Liver (tissue), 9 donors: ENCODE measurements around the gene STX1A. TPM values are rescaled to one million over a fixed set of nuclear protein-coding genes. Genes with fewer than 3 reads are reported as not detected.
"Not testable (repeated sequence)": the region's sequence is repeated elsewhere in the genome, so short reads cannot be mapped to it uniquely, and the experiment has no call there.

Experiments
- DNase-seq: peaks from one replicate; pipeline ENCODE4 v3.0.0-alpha.2; 2017; ENCODE audit warnings: low spot score
- H3K27ac ChIP-seq, 2 donors: one replicate each; pipeline ENCODE4 v1.7.0; 2013; ENCODE audit warnings: inconsistent platforms in 2 of 2, low read length in 2 of 2, control low read depth in 1 of 2, low read depth in 1 of 2, mild to moderate bottlenecking in 1 of 2
- H3K27me3 ChIP-seq, 4 donors: one replicate each; pipeline versions ENCODE4 v1.6.1 to v1.7.0; 2013; ENCODE audit warnings: low read length in 3 of 4, inconsistent platforms in 1 of 4, mild to moderate bottlenecking in 1 of 4, moderate library complexity in 1 of 4; ENCODE audit not compliant: control insufficient read depth in 4 of 4, insufficient read depth in 4 of 4
- H3K36me3 ChIP-seq, 4 donors: one replicate each; pipeline versions ENCODE4 v1.6.1 to v1.7.0; 2013; ENCODE audit warnings: low read length in 3 of 4, mild to moderate bottlenecking in 3 of 4, low read depth in 1 of 4, moderate library complexity in 1 of 4; ENCODE audit not compliant: control insufficient read depth in 4 of 4, insufficient read depth in 3 of 4
- H3K4me1 ChIP-seq, 4 donors: one replicate each; pipeline versions ENCODE4 v1.6.1 to v1.7.0; 2013; ENCODE audit warnings: low read length in 3 of 4, mild to moderate bottlenecking in 3 of 4, moderate library complexity in 1 of 4; ENCODE audit not compliant: control insufficient read depth in 4 of 4, insufficient read depth in 4 of 4
- H3K4me3 ChIP-seq, 3 donors: one replicate each; pipeline versions ENCODE4 v1.6.1 to v1.7.0; 2013; ENCODE audit warnings: low read length in 3 of 3, control low read depth in 1 of 3, low read depth in 1 of 3, mild to moderate bottlenecking in 1 of 3
- H3K9ac ChIP-seq, 2 donors: one replicate each; pipeline ENCODE4 v1.7.0; 2013; ENCODE audit warnings: low read length in 2 of 2, mild to moderate bottlenecking in 2 of 2, moderate library complexity in 2 of 2, control low read depth in 1 of 2, low read depth in 1 of 2
- H3K9me3 ChIP-seq, 4 donors: one replicate each; pipeline versions ENCODE4 v1.6.1 to v1.7.0; 2013; ENCODE audit warnings: low read length in 3 of 4; ENCODE audit not compliant: control insufficient read depth in 4 of 4
- EGR1 ChIP-seq, 2 donors: IDR thresholded peaks; 2 replicates each; pipeline ENCODE4 v1.6.1; 2016 to 2018; ENCODE audit warnings: antibody characterized with exemption in 2 of 2, low read depth in 2 of 2
- FOXA1 ChIP-seq: IDR thresholded peaks from 2 replicates; pipeline ENCODE4 v1.6.1; 2016; ENCODE audit warnings: antibody characterized with exemption
- FOXA2 ChIP-seq: IDR thresholded peaks from 2 replicates; pipeline ENCODE4 v1.6.1; 2016; ENCODE audit warnings: antibody characterized with exemption
- GABPA ChIP-seq, 2 donors: IDR thresholded peaks in 1 of 2; conservative IDR thresholded peaks in 1 of 2; 2 replicates each; pipeline ENCODE4 v1.6.1; 2016; ENCODE audit warnings: antibody characterized with exemption in 2 of 2, mild to moderate bottlenecking in 1 of 2, moderate library complexity in 1 of 2
- HNF4G ChIP-seq: IDR thresholded peaks from 2 replicates; pipeline ENCODE4 v1.6.1; 2016; ENCODE audit warnings: antibody characterized with exemption
- JUND ChIP-seq, 2 donors: IDR thresholded peaks; 2 replicates each; pipeline ENCODE4 v1.6.1; 2016; ENCODE audit warnings: antibody characterized with exemption in 2 of 2
- NR2F2 ChIP-seq: IDR thresholded peaks from 2 replicates; pipeline ENCODE4 v1.6.1; 2016; ENCODE audit warnings: antibody characterized with exemption
- REST ChIP-seq: IDR thresholded peaks from 2 replicates; pipeline ENCODE4 v1.6.1; 2016; ENCODE audit warnings: antibody characterized with exemption, mild to moderate bottlenecking
- RXRA ChIP-seq, 2 donors: IDR thresholded peaks; 2 replicates each; pipeline ENCODE4 v1.6.1; 2017 to 2018; ENCODE audit warnings: antibody characterized with exemption in 2 of 2, mild to moderate bottlenecking in 1 of 2
- SP1 ChIP-seq: IDR thresholded peaks from 2 replicates; pipeline ENCODE4 v1.6.1; 2018; ENCODE audit warnings: antibody characterized with exemption, mild to moderate bottlenecking
- YY1 ChIP-seq: IDR thresholded peaks from 2 replicates; pipeline ENCODE4 v1.6.1; 2016; ENCODE audit warnings: antibody characterized with exemption, mild to moderate bottlenecking
- ZBTB33 ChIP-seq: IDR thresholded peaks from 2 replicates; pipeline ENCODE4 v1.6.1; 2016; ENCODE audit warnings: antibody characterized with exemption
- WGBS: extraction: QIAGEN DNeasy Blood & Tissue Kit; methylation state at CpG from one replicate; pipeline ENCODE4 v1.1.7; 2013; 5-methylcytosine and 5-hydroxymethylcytosine counted together
- polyA plus RNA-seq, 2 donors: library from polyadenylated mRNA; stranded (reverse) in 1 of 2; unstranded in 1 of 2; fragments of 200-250 nt in 1 of 2; fragments of >200 nt in 1 of 2; fragmentation: Nextera tagmentation in 1 of 2; extraction: Ambion mirVana in 1 of 2; gene quantifications; one replicate each; pipeline versions ENCODE4 v1.2.1 to v1.2.3, GENCODE V29; 2013 to 2015
- total RNA-seq, 2 donors: library from RNA; depleted of rRNA; stranded (reverse); fragments of >200 nt; gene quantifications; one replicate each; pipeline ENCODE4 v1.2.3, GENCODE V29; 2014
- TF ChIP-seq, protein P1 (sequence below): fragments of 150-350 bp; IDR thresholded peaks from 2 replicates; pipeline ENCODE4 v1.5.1; 2017; ENCODE audit warnings: improper control_type of control experiment, low read depth, low read length; ENCODE audit not compliant: missing input control
- TF ChIP-seq, protein P2 (sequence below): IDR thresholded peaks from 2 replicates; pipeline ENCODE4 v1.6.1; 2016; ENCODE audit warnings: antibody characterized with exemption
- TF ChIP-seq, protein P3 (sequence below): IDR thresholded peaks from 2 replicates; pipeline ENCODE4 v1.6.1; 2016; ENCODE audit warnings: antibody characterized with exemption
- donor health status: healthy.
- donor health status: healthy.
- donor health status: healthy.
- donor health status: healthy.
- donor health status: healthy.

STX1A gene
- total and polyA plus RNA-seq, 4 donors: 0.49 to 1.9 (median 1.1) TPM

DNA sequence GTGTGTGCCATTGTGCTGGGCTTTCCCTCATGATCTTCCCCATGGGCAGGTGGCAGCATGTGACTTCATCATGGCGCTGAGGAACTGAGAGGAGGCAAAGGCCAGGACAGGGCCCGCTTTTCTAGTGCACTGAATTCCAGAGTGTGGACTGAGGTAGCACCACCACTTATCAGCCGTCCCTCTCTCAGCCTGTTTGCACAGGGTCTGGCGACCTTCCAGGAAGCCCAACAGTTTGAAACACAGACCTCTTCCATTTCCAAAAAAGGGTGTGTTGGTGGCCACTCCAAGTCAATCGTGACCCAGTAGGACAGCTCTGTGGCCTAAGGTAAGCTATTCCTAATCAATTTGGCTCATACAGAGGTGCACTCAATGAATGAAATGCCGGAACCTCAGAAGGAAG is 40.6 kb downstream of the STX1A start:
- no peak for TF ChIP-seq HNF4G
- no peak for TF ChIP-seq NR2F2
- TF ChIP-seq, protein P1, sequence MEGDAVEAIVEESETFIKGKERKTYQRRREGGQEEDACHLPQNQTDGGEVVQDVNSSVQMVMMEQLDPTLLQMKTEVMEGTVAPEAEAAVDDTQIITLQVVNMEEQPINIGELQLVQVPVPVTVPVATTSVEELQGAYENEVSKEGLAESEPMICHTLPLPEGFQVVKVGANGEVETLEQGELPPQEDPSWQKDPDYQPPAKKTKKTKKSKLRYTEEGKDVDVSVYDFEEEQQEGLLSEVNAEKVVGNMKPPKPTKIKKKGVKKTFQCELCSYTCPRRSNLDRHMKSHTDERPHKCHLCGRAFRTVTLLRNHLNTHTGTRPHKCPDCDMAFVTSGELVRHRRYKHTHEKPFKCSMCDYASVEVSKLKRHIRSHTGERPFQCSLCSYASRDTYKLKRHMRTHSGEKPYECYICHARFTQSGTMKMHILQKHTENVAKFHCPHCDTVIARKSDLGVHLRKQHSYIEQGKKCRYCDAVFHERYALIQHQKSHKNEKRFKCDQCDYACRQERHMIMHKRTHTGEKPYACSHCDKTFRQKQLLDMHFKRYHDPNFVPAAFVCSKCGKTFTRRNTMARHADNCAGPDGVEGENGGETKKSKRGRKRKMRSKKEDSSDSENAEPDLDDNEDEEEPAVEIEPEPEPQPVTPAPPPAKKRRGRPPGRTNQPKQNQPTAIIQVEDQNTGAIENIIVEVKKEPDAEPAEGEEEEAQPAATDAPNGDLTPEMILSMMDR: no peak
- TF ChIP-seq, protein P2, sequence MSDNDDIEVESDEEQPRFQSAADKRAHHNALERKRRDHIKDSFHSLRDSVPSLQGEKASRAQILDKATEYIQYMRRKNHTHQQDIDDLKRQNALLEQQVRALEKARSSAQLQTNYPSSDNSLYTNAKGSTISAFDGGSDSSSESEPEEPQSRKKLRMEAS: no peak
- no peak for TF ChIP-seq YY1
- TF ChIP-seq, protein P3, sequence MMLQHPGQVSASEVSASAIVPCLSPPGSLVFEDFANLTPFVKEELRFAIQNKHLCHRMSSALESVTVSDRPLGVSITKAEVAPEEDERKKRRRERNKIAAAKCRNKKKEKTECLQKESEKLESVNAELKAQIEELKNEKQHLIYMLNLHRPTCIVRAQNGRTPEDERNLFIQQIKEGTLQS: no peak
- no peak for TF ChIP-seq EGR1 (IDR thresholded peaks at IDR 0.05; ENCODE audit: low read depth in 2 of 2)
- no peak for TF ChIP-seq GABPA (IDR thresholded peaks at IDR 0.05 in 1 of 2, conservative IDR thresholded peaks at IDR 0.05 in 1 of 2)
- TF ChIP-seq FOXA2: no peak
- no peak for TF ChIP-seq SP1
- TF ChIP-seq JUND (IDR thresholded peaks at IDR 0.05): no peak
- 61% methylated on average over 6 of the region's 6 CpGs for WGBS

DNA sequence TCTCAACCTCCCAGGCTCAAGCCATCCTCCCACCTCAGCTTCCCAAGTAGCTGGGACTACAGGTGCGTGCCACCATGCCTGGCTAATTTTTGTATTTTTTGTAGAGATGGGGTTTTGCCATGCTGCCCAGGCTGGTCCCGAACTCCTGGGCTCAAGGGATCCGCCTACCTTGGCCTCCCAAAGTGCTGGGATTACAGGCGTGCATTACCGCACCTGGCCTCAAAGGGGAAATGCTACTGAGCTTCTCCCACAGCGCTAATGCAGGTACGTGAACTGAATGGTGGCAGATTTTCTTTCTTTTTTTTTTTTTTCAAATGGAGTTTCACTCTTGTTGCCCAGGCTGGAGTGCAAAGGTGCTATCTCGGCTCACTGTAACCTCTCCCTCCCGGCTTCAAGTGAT is 43.4 kb downstream of the STX1A start:
- H3K4me1 ChIP-seq: peaks cover 0 to 18% (median 14%) of the 10 kb centered on the region in 4 donors
- WGBS: 80% methylated on average over 9 of the region's 9 CpGs
- not testable (repeated sequence) for H3K27ac ChIP-seq, H3K27me3 ChIP-seq, H3K9me3 ChIP-seq, DNase-seq, H3K4me3 ChIP-seq, H3K36me3 ChIP-seq, H3K9ac ChIP-seq

More for the DNA sequence above, 40.6 kb downstream of the STX1A start:
- Histone ChIP-seq H3K4me1 (peaks cover 14 to 36% (median 31%) of the 10 kb centered on the region in 4 donors), H3K27ac (no peak overlapping the region), H3K9ac (no peak overlapping the region), H3K27me3 (no peaks in the 10 kb centered on the region), H3K9me3 (no peaks in the 10 kb centered on the region), H3K4me3 (no peak overlapping the region), H3K36me3 (peaks cover 0 to 6% (median 1%) of the 10 kb centered on the region in 4 donors)
- no peak for DNase-seq

DNA sequence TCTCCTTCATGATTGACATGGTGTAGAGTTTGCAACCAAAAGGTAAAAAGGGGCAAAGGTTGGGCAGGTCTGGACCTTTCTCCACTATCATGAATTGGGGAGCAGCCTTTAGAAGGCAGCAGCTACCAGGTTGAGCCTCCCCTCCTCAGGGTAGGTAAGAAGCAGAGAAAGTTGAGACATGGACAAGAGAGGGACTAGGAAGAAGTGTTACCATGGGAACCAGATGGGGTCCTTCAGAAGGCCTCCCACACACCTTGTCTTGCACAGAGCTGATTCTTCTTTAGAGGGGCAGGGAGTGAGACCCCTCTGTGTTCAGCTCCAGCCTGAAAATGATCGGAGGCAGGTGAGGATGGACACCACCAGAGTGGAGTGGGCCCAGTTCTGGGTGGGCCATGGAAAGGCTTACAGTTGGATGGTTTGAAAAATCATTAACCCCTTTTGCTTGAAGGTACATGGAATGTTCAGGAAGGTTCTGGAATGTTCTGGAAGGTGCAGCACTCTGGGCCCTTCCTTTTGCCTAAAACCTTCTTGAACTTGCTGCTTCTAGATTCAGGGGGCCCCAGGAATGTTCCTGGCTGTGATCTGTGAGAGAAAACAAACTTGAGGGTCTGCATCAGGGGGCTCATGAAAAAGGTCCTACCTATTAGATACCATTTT is 44.9 kb downstream of the STX1A start:
- 95% methylated on average over 1 of the region's 1 CpG for WGBS
- no peak overlapping the region for H3K4me3 ChIP-seq
- H3K27me3 ChIP-seq: no peaks in the 10 kb centered on the region
- DNase-seq: no peak
- H3K27ac ChIP-seq: no peak overlapping the region
- H3K4me1 ChIP-seq: peaks cover 0 to 8% (median 5%) of the 10 kb centered on the region in 4 donors
- H3K36me3 ChIP-seq: peaks cover 0 to 6% (median 1%) of the 10 kb centered on the region in 4 donors
- no peaks in the 10 kb centered on the region for H3K9me3 ChIP-seq
- no peak overlapping the region for H3K9ac ChIP-seq
- TF ChIP-seq ZBTB33 (no peak), RXRA (IDR thresholded peaks at IDR 0.05) (no peak), FOXA2 (no peak), GABPA (IDR thresholded peaks at IDR 0.05 in 1 of 2, conservative IDR thresholded peaks at IDR 0.05 in 1 of 2) (no peak), YY1 (no peak), JUND (IDR thresholded peaks at IDR 0.05) (no peak), HNF4G (no peak), NR2F2 (no peak), REST (no peak), FOXA1 (no peak), SP1 (no peak)
- TF ChIP-seq, protein P1: no peak
- TF ChIP-seq, protein P2: no peak
